ENCODE measurements around the gene RRP1. TPM values are rescaled to one million over a fixed set of nuclear protein-coding genes. Genes with fewer than 3 reads are reported as not detected.
A peak's percentile ranks its signal among the peaks of the same experiment; 100 is the strongest.

RRP1 gene
- total and polyA plus RNA-seq, 7 experiments from 2014 or later = 10.1 to 33.1 (median 24.7) TPM

DNA sequence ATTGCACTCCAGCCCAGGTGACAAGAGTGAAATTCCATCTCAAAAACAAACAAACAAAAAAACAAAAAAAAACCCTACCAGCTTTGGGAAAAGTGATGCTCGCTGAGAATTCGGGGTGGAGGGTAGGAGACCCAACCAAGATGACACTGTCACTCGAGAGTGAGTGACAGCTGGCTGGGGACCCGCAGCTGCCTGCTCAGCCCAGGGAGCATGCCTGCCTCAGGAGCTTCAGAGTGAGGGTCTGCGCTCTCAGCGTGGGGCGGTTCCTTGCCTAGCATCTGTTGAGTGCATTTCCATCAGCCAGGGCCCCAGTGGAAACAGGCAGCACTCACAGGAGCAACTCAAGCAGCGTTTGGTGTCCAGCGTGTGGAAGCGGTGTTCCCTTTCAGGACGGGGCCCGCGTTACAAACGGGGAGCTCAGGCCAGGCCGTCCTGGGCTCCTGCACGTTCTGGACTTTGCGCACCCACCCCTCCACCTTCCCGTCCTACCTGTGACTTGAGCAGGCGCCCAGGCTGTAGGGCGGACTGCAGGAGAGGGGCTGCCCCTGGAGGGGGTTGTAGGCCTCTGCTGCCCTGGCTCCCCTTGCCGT, 19.2 kb upstream of the RRP1 start:
- H3K27ac ChIP-seq (ENCODE audit: low read depth, low read length) = no peak overlapping the region
- intact Hi-C loops (cut with micrococcal nuclease) = loop anchor here in 1 of 2 donors (10.0 kb wide), 1 partner anchor 105 kb away; no protein-coding TSS in a partner anchor
- H3K36me3 Mint-ChIP-seq = peaks cover 5 to 21% (median 12%) of the 10 kb centered on the region in 5 donors
- no peak overlapping the region for H3K27ac Mint-ChIP-seq
- ATAC-seq (no peak), DNase-seq (no peak)
- peaks cover 19 to 29% (median 19%) of the 10 kb centered on the region in 7 donors for H3K4me1 Mint-ChIP-seq
- H3K36me3 ChIP-seq (ENCODE audit: control insufficient read depth in 2 of 3, insufficient read depth in 3 of 3, low read length in 3 of 3) = peaks cover 0 to 18% (median 0%) of the 10 kb centered on the region in 3 experiments
- no peak overlapping the region for H3K4me3 Mint-ChIP-seq
- H3K27me3 ChIP-seq (ENCODE audit: control insufficient read depth in 2 of 2, insufficient read depth in 2 of 2, low read length in 2 of 2) = no peaks in the 10 kb centered on the region
- no peaks in the 10 kb centered on the region for H3K27me3 Mint-ChIP-seq
- peaks cover 4 to 6% of the 10 kb centered on the region in 2 donors for H3K4me1 ChIP-seq (ENCODE audit: control insufficient read depth in 2 of 2, insufficient read depth in 2 of 2, low read length in 2 of 2)
- no peaks in the 10 kb centered on the region for H3K9me3 Mint-ChIP-seq
- ChIA-PET CTCF (no interaction called here), POLR2A (interaction anchor here (1.3 kb wide), 1 partner anchor 20 kb away, joined by 3 read pairs; the partner anchor contains the start of gene RRP1)
- H3K4me3 ChIP-seq (ENCODE audit: low read length) = no peak overlapping the region
- H3K9me3 ChIP-seq (ENCODE audit: control insufficient read depth in 2 of 3, low read length in 3 of 3) = no peaks in the 10 kb centered on the region

GRCh38 chr21:43771199-43771675, 18.1 kb upstream of the RRP1 start:
- ATAC-seq (no peak), DNase-seq (no peak)
- H3K27me3 ChIP-seq (ENCODE audit: control insufficient read depth in 2 of 2, insufficient read depth in 2 of 2, low read length in 2 of 2) = no peaks in the 10 kb centered on the region
- ChIA-PET POLR2A (interaction anchor here (0.6 kb wide), 1 partner anchor 219 kb away, joined by 3 read pairs; no protein-coding TSS in a partner anchor), CTCF (interaction anchor here (1.4 kb wide), 1 partner anchor 18 kb away, joined by 3 read pairs; no protein-coding TSS in a partner anchor)
- no peak overlapping the region for H3K27ac Mint-ChIP-seq
- intact Hi-C loops (cut with micrococcal nuclease) = loop anchor here in 1 of 2 donors (10.0 kb wide), 1 partner anchor 106 kb away; no protein-coding TSS in a partner anchor
- peaks cover 5 to 27% (median 12%) of the 10 kb centered on the region in 5 donors for H3K36me3 Mint-ChIP-seq
- H3K4me3 Mint-ChIP-seq = peak overlapping the region in 2 of 10 donors; percentile 36 to 40
- no peaks in the 10 kb centered on the region for H3K27me3 Mint-ChIP-seq
- H3K4me1 Mint-ChIP-seq = peaks cover 24 to 35% (median 26%) of the 10 kb centered on the region in 7 donors
- H3K9me3 Mint-ChIP-seq = no peaks in the 10 kb centered on the region
- peaks cover 0 to 18% (median 0%) of the 10 kb centered on the region in 3 experiments for H3K36me3 ChIP-seq (ENCODE audit: control insufficient read depth in 2 of 3, insufficient read depth in 3 of 3, low read length in 3 of 3)
- H3K4me1 ChIP-seq (ENCODE audit: control insufficient read depth in 2 of 2, insufficient read depth in 2 of 2, low read length in 2 of 2) = peaks cover 6 to 10% of the 10 kb centered on the region in 2 donors
- H3K4me3 ChIP-seq (ENCODE audit: low read length) = no peak overlapping the region
- H3K9me3 ChIP-seq (ENCODE audit: control insufficient read depth in 2 of 3, low read length in 3 of 3) = no peaks in the 10 kb centered on the region
- no peak overlapping the region for H3K27ac ChIP-seq (ENCODE audit: low read depth, low read length)

DNA sequence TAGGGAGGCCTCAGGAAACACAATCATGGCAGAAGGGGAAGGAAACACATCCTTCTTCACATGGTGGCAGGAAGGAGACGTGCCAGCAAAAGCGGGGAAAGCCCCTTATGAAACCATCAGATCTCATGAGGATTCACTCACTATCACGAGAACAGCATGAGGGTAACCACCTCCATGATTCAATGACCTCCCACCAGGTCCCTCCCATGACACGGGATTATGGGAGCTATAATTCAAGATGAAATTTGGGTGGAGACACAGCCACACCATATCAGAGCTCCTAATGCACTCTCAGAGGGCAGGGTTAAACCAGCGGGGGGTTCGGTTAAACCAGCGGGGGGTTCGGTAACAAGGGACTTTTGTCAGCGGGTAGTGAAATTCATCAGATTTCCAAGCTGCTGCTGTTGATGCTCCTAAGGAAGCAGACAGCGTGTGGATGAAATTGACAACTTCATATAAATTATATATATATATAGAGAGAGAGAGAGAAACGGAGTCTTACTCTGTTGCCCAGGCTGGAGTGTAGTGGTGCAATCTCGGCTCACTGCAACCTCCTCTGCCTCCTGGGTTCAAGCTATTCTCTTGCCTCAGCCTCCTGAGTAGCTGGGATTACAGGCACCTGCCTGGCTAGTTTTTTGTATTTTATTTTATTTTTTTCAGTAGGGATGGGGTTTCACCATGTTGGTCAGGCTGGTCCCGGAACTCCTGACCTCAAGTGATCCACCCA, 17.5 kb upstream of the RRP1 start:
- POLR2A ChIA-PET = interaction anchor here (0.6 kb wide), 1 partner anchor 219 kb away, joined by 3 read pairs; no protein-coding TSS in a partner anchor

DNA sequence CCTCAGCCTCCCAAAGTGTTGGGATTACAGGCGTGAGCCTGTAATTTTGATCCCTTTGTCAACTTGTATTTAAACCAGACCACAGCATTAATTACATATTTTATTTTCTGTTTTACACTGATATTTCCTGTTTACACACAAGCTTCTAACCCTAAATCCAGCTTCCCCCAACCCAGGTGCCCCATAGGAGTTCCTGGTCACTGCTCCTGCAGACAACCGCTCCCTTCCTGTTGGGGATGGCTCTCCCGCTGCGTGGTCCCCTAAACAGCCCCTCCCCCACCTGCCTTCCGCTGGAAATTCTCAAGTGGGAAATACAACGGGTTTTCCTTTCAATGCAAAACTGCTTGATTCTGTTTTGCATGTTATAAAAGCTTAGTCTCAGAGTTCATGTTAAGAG, 17.0 kb upstream of the RRP1 start:
- Histone ChIP-seq H3K9me3 (ENCODE audit: control insufficient read depth in 2 of 3, low read length in 3 of 3) (no peaks in the 10 kb centered on the region), H3K4me3 (ENCODE audit: low read length) (no peak overlapping the region), H3K27ac (ENCODE audit: low read depth, low read length) (no peak overlapping the region), H3K4me1 (ENCODE audit: control insufficient read depth in 2 of 2, insufficient read depth in 2 of 2, low read length in 2 of 2) (peaks cover 6 to 10% of the 10 kb centered on the region in 2 donors), H3K36me3 (ENCODE audit: control insufficient read depth in 2 of 3, insufficient read depth in 3 of 3, low read length in 3 of 3) (peaks cover 0 to 18% (median 0%) of the 10 kb centered on the region in 3 experiments), H3K27me3 (ENCODE audit: control insufficient read depth in 2 of 2, insufficient read depth in 2 of 2, low read length in 2 of 2) (no peaks in the 10 kb centered on the region)
- ChIA-PET POLR2A (no interaction called here), CTCF (interaction anchor here (1.4 kb wide), 1 partner anchor 16 kb away, joined by 3 read pairs; no protein-coding TSS in a partner anchor)
- Mint-ChIP-seq H3K27ac (no peak overlapping the region), H3K36me3 (peaks cover 5 to 27% (median 12%) of the 10 kb centered on the region in 5 donors), H3K4me1 (peaks cover 24 to 35% (median 26%) of the 10 kb centered on the region in 7 donors), H3K9me3 (no peaks in the 10 kb centered on the region), H3K4me3 (no peak overlapping the region), H3K27me3 (no peaks in the 10 kb centered on the region)
- ATAC-seq (no peak), DNase-seq (no peak)
- intact Hi-C loops (cut with micrococcal nuclease) = loop anchor here in 1 of 2 donors (10.0 kb wide), 1 partner anchor 108 kb away; no protein-coding TSS in a partner anchor

More for the DNA sequence above, 17.5 kb upstream of the RRP1 start:
- no peaks in the 10 kb centered on the region for H3K9me3 ChIP-seq (ENCODE audit: control insufficient read depth in 2 of 3, low read length in 3 of 3)
- ATAC-seq (no peak), DNase-seq (no peak)
- H3K4me3 ChIP-seq (ENCODE audit: low read length) = no peak overlapping the region
- peak overlapping the region in 2 of 10 donors; percentile 36 to 40 for H3K4me3 Mint-ChIP-seq
- intact Hi-C loops (cut with micrococcal nuclease) = loop anchor here in 1 of 2 donors (10.0 kb wide), 1 partner anchor 107 kb away; no protein-coding TSS in a partner anchor
- H3K4me1 Mint-ChIP-seq = peaks cover 24 to 35% (median 26%) of the 10 kb centered on the region in 7 donors
- H3K27ac Mint-ChIP-seq = no peak overlapping the region
- CTCF ChIA-PET = interaction anchor here (1.4 kb wide), 1 partner anchor 17 kb away, joined by 3 read pairs; no protein-coding TSS in a partner anchor
- no peaks in the 10 kb centered on the region for H3K9me3 Mint-ChIP-seq
- H3K27me3 Mint-ChIP-seq = no peaks in the 10 kb centered on the region
- H3K36me3 Mint-ChIP-seq = peaks cover 5 to 27% (median 12%) of the 10 kb centered on the region in 5 donors
- H3K36me3 ChIP-seq (ENCODE audit: control insufficient read depth in 2 of 3, insufficient read depth in 3 of 3, low read length in 3 of 3) = peaks cover 0 to 18% (median 0%) of the 10 kb centered on the region in 3 experiments
- H3K27me3 ChIP-seq (ENCODE audit: control insufficient read depth in 2 of 2, insufficient read depth in 2 of 2, low read length in 2 of 2) = no peaks in the 10 kb centered on the region
- peaks cover 6 to 10% of the 10 kb centered on the region in 2 donors for H3K4me1 ChIP-seq (ENCODE audit: control insufficient read depth in 2 of 2, insufficient read depth in 2 of 2, low read length in 2 of 2)
- no peak overlapping the region for H3K27ac ChIP-seq (ENCODE audit: low read depth, low read length)

DNA sequence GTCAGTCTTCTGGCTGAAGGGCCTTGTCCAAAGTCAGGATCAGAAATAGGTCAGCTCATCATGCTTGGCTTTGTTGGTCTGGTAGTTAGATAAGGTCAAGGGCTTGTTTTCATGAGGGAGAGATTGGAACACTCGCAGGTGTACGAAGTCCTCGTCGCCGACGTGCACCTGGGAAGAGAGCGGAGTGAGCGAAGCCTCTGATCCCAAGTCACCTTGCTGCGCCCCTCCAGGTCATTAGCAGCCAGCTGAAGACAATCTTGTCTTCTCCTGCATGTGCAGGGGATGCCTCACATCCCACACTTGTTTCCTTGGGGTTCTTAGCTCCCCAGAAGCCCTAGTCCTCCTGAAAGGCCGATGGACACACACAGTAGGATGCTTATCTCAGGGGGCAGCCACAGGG, 15.2 kb upstream of the RRP1 start:
- Mint-ChIP-seq H3K27me3 (no peaks in the 10 kb centered on the region), H3K36me3 (peaks cover 5 to 27% (median 12%) of the 10 kb centered on the region in 5 donors), H3K4me1 (peaks cover 28 to 50% (median 38%) of the 10 kb centered on the region in 7 donors), H3K27ac (peak overlapping the region in 5 of 9 donors; percentile 4 to 57 (median 39)), H3K4me3 (peak overlapping the region; percentile 49 to 95 (median 66)), H3K9me3 (no peaks in the 10 kb centered on the region)
- Histone ChIP-seq H3K4me3 (ENCODE audit: low read length) (no peak overlapping the region), H3K36me3 (ENCODE audit: control insufficient read depth in 2 of 3, insufficient read depth in 3 of 3, low read length in 3 of 3) (peaks cover 0 to 18% (median 0%) of the 10 kb centered on the region in 3 experiments), H3K27ac (ENCODE audit: low read depth, low read length) (no peak overlapping the region), H3K27me3 (ENCODE audit: control insufficient read depth in 2 of 2, insufficient read depth in 2 of 2, low read length in 2 of 2) (no peaks in the 10 kb centered on the region), H3K9me3 (ENCODE audit: control insufficient read depth in 2 of 3, low read length in 3 of 3) (no peaks in the 10 kb centered on the region), H3K4me1 (ENCODE audit: control insufficient read depth in 2 of 2, insufficient read depth in 2 of 2, low read length in 2 of 2) (peaks cover 11 to 18% of the 10 kb centered on the region in 2 donors)
- ChIA-PET CTCF (no interaction called here), POLR2A (no interaction called here)
- intact Hi-C loops (cut with micrococcal nuclease) = loop anchor here in 1 of 2 donors (10.0 kb wide), 1 partner anchor 109 kb away; no protein-coding TSS in a partner anchor
- DNase-seq (no peak), ATAC-seq (no peak)

DNA sequence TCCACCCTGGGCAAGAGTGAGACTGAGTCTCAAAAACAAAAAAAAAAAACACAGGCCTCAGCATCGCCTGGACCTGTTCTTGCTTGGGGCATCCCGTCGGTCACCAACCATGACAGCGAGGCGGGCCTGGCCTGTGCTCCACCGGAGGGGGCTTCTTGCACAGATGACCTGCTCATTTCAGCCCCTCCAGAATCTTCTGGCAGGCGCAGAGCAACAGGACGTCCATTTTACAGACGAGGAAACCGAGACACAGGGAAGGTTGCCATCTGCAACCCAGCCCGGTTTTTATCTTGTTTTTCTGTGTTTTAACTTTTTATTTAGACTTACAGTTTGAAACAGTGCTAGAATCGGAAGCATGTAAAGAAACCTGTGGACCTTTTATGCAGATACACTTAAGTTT, 14.2 kb upstream of the RRP1 start:
- H3K4me3 ChIP-seq (ENCODE audit: low read length) = peak overlapping the region; percentile 64
- ChIA-PET CTCF (no interaction called here), POLR2A (interaction anchor here (0.6 kb wide), 1 partner anchor 239 kb away, joined by 3 read pairs; no protein-coding TSS in a partner anchor)
- peaks cover 0 to 18% (median 0%) of the 10 kb centered on the region in 3 experiments for H3K36me3 ChIP-seq (ENCODE audit: control insufficient read depth in 2 of 3, insufficient read depth in 3 of 3, low read length in 3 of 3)
- no peaks in the 10 kb centered on the region for H3K27me3 ChIP-seq (ENCODE audit: control insufficient read depth in 2 of 2, insufficient read depth in 2 of 2, low read length in 2 of 2)
- H3K4me1 ChIP-seq (ENCODE audit: control insufficient read depth in 2 of 2, insufficient read depth in 2 of 2, low read length in 2 of 2) = peaks cover 11 to 18% of the 10 kb centered on the region in 2 donors
- no peaks in the 10 kb centered on the region for H3K27me3 Mint-ChIP-seq
- H3K9me3 ChIP-seq (ENCODE audit: control insufficient read depth in 2 of 3, low read length in 3 of 3) = no peaks in the 10 kb centered on the region
- H3K27ac Mint-ChIP-seq = peak overlapping the region; percentile 77 to 91 (median 81)
- H3K9me3 Mint-ChIP-seq = no peaks in the 10 kb centered on the region
- intact Hi-C loops (cut with micrococcal nuclease) = loop anchor here (1.0 to 10.0 kb wide), 3 partner anchors 14 to 110 kb away; partner anchors contain the start of gene RRP1 (in 1 of the 2)
- peaks cover 5 to 27% (median 12%) of the 10 kb centered on the region in 5 donors for H3K36me3 Mint-ChIP-seq
- peak overlapping the region; percentile 77 for H3K27ac ChIP-seq (ENCODE audit: low read depth, low read length)
- peaks cover 29 to 56% (median 41%) of the 10 kb centered on the region in 7 donors for H3K4me1 Mint-ChIP-seq
- DNase-seq (no peak), ATAC-seq (no peak)
- H3K4me3 Mint-ChIP-seq = peak overlapping the region; percentile 89 to 96 (median 94)
